PFSK-1 (cell line): ENCODE data around the gene GNAI1.

Experiments
- FOXP2 ChIP-seq: optimal IDR thresholded peaks from 2 replicates; pipeline ENCODE3; 2011; ENCODE audit warnings: borderline replicate concordance, control low read depth, inconsistent platforms; ENCODE audit not compliant: insufficient read depth; ENCODE audit errors: extremely low read length, extremely low read depth
- POLR2AphosphoS5 ChIP-seq: IDR thresholded peaks from 2 replicates; pipeline ENCODE4 v1.6.1; 2012; ENCODE audit warnings: low read depth, mild to moderate bottlenecking, control low read depth, low read length, moderate library complexity
- REST ChIP-seq, 2 experiments: IDR thresholded peaks; 2 replicates each; pipeline versions ENCODE4 v1.6.1 to v1.8.0; 2011 to 2012; ENCODE audit warnings: low read depth in 2 of 2, low read length in 2 of 2, control low read depth in 1 of 2, inconsistent platforms in 1 of 2, mild to moderate bottlenecking in 1 of 2, moderate library complexity in 1 of 2; ENCODE audit not compliant: insufficient read depth in 1 of 2
- SIN3A ChIP-seq: IDR thresholded peaks from 2 replicates; pipeline ENCODE4 v1.6.1; 2012; ENCODE audit warnings: mild to moderate bottlenecking, low read length, moderate library complexity, borderline replicate concordance; ENCODE audit not compliant: insufficient read depth
- TAF1 ChIP-seq: IDR thresholded peaks from 2 replicates; pipeline ENCODE4 v1.6.1; 2012; ENCODE audit warnings: low read length, control low read depth, borderline replicate concordance; ENCODE audit not compliant: insufficient read depth

GRCh38 chr7:80247144-80247543 is 112.5 kb downstream of the GNAI1 start:
- TF ChIP-seq TAF1 (no peak), REST (IDR thresholded peaks at IDR 0.05; ENCODE audit: insufficient read depth in 1 of 2, low read depth in 2 of 2, low read length in 2 of 2) (no peak), POLR2AphosphoS5 (no peak), FOXP2 (no peak), SIN3A (no peak)
